Body of pancreas (tissue), 4 donors: Measurements from ENCODE around the gene CLIP2. TPM values are rescaled to one million over a fixed set of nuclear protein-coding genes. Genes with fewer than 3 reads are reported as not detected.

ENCODE experiments used
- ATAC-seq: fragments of 150-250 bp; one replicate; pipeline ENCODE4 v1.9.1; 2016
- DNase-seq, 4 donors: peaks; one replicate each; pipeline ENCODE4 v3.0.0-alpha.2; 2019
- H3K27ac ChIP-seq, 4 donors: fragments of 200-600 bp; sonication (generic); 1 replicate in 3 of 4; 2 replicates in 1 of 4; pipeline versions ENCODE4 v1.5.1 to v1.6.1; 2016 to 2019; ENCODE audit warnings: mild to moderate bottlenecking in 1 of 4, mixed read lengths in 1 of 4, moderate library complexity in 1 of 4
- H3K27me3 ChIP-seq, 2 donors: fragments of 200-600 bp; sonication (generic); one replicate each; pipeline ENCODE4 v1.6.0; 2016; ENCODE audit warnings: mild to moderate bottlenecking in 1 of 2
- H3K36me3 ChIP-seq, 2 donors: fragments of 200-600 bp; sonication (generic); replicated peaks in 1 of 2; 2 replicates each; pipeline ENCODE4 v1.5.1; 2016; ENCODE audit warnings: low read depth in 2 of 2; ENCODE audit not compliant: insufficient read depth in 1 of 2
- H3K4me1 ChIP-seq: fragments of 200-600 bp; sonication (generic); one replicate; pipeline ENCODE4 v1.6.0; 2016
- H3K4me3 ChIP-seq, 2 donors: fragments of 200-600 bp; sonication (generic); 1 replicate in 1 of 2; 2 replicates in 1 of 2; pipeline ENCODE4 v1.5.1; 2016 to 2019
- H3K9me3 ChIP-seq, 3 donors: fragments of 200-600 bp; sonication (generic); 1 replicate in 2 of 3; 2 replicates in 1 of 3; pipeline ENCODE4 v1.5.1; 2016
- POLR2A ChIP-seq, 3 donors: fragments of 450-650 bp; IDR thresholded peaks; one replicate each; pipeline ENCODE4 v1.6.1; 2016; ENCODE audit warnings: antibody characterized with exemption in 3 of 3, mild to moderate bottlenecking in 2 of 3
- WGBS, 2 donors: methylation state at CpG; one replicate each; pipeline ENCODE4 v1.1.5; 2017; 5-methylcytosine and 5-hydroxymethylcytosine counted together
- intact Hi-C: fragments of 100-400 bp; cut with DNase I; formaldehyde crosslinking; loops from one replicate; pipeline ENCODE4 v1.15.1; 2023
- total RNA-seq, 2 donors: library from RNA; depleted of rRNA; stranded (reverse); fragments of >200 nt; gene quantifications; one replicate each; pipeline ENCODE4 v1.1.0, GENCODE V29; 2016
- TF ChIP-seq, protein P1 (sequence below), 7 experiments: fragments of 450-650 bp in 4 of 7; fragments of 200-600 bp in 3 of 7; sonication (generic) in 3 of 7; IDR thresholded peaks; one replicate each; pipeline ENCODE4 v1.5.1; 2016 to 2019; ENCODE audit warnings: antibody characterized with exemption in 7 of 7

CLIP2 gene
- total RNA-seq, 2 donors from 2014 or later, result 31.6 to 120 TPM

DNA sequence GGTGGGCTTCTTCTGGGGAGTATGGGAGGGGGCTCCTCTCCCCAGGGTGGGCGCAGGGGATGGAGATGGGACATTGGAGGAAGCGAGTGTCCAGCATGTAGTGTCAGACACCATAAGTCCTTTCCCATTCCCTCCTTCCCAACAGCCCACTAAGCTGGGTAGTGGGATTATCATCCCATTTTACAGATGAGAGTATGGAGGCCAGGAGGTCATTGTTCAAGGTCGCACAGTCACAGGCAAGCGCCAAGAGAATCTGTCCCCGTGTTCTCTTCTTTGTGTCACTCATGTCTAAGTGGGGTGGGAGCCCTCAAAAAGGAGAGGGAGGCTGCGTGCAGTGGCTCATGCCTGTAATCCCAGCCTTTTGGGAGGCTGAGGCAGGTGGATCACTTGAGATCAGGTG lies 64.8 kb downstream of the CLIP2 start:
- intact Hi-C loops, result no loop called here
- ATAC-seq (no peak), DNase-seq (no peak)
- Histone ChIP-seq H3K27ac (no peak overlapping the region), H3K9me3 (no peaks in the 10 kb centered on the region), H3K4me3 (no peak overlapping the region), H3K36me3 (peaks cover 0 to 5% of the 10 kb centered on the region in 2 donors), H3K4me1 (peaks cover 5% of the 10 kb centered on the region), H3K27me3 (no peaks in the 10 kb centered on the region)
- 94 to 95% methylated on average over 6 of the region's 6 CpGs for WGBS, 2 donors
- no peak for TF ChIP-seq POLR2A (IDR thresholded peaks at IDR 0.05)
- TF ChIP-seq, protein P1, sequence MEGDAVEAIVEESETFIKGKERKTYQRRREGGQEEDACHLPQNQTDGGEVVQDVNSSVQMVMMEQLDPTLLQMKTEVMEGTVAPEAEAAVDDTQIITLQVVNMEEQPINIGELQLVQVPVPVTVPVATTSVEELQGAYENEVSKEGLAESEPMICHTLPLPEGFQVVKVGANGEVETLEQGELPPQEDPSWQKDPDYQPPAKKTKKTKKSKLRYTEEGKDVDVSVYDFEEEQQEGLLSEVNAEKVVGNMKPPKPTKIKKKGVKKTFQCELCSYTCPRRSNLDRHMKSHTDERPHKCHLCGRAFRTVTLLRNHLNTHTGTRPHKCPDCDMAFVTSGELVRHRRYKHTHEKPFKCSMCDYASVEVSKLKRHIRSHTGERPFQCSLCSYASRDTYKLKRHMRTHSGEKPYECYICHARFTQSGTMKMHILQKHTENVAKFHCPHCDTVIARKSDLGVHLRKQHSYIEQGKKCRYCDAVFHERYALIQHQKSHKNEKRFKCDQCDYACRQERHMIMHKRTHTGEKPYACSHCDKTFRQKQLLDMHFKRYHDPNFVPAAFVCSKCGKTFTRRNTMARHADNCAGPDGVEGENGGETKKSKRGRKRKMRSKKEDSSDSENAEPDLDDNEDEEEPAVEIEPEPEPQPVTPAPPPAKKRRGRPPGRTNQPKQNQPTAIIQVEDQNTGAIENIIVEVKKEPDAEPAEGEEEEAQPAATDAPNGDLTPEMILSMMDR (IDR thresholded peaks at IDR 0.05), result no peak

DNA sequence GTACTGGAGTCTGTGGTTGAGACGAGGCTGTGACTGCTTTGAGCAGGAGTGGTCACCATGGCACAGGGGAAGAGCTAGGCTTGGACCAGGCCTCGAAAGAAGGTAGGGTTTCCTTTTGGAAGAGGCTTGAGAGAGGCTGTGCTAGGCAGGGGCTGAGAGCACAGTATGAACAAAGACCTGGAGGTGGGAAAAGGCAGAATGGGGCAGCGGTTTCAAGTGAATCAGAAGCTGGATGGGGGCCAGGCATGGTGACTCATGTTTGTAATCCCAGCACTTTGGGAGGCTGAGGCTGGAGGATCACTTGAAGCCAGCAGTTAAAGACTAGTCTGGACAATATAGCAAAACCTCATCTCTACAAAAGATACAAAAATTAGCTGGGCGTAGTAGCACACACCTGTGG lies 65.9 kb downstream of the CLIP2 start:
- peaks cover 5% of the 10 kb centered on the region for H3K4me1 ChIP-seq
- H3K36me3 ChIP-seq, result peaks cover 0 to 8% of the 10 kb centered on the region in 2 donors
- intact Hi-C loops, result no loop called here
- no peak overlapping the region for H3K4me3 ChIP-seq
- ATAC-seq, result peak; percentile 57
- H3K27ac ChIP-seq, result no peak overlapping the region
- no peak for TF ChIP-seq POLR2A (IDR thresholded peaks at IDR 0.05)
- TF ChIP-seq, protein P1 (IDR thresholded peaks at IDR 0.05), result no peak
- no peaks in the 10 kb centered on the region for H3K9me3 ChIP-seq
- no peaks in the 10 kb centered on the region for H3K27me3 ChIP-seq
- peak; percentile 58 to 72 (median 59) for DNase-seq
- WGBS, 2 donors, result 85 to 87% methylated on average over 4 of the region's 4 CpGs

DNA sequence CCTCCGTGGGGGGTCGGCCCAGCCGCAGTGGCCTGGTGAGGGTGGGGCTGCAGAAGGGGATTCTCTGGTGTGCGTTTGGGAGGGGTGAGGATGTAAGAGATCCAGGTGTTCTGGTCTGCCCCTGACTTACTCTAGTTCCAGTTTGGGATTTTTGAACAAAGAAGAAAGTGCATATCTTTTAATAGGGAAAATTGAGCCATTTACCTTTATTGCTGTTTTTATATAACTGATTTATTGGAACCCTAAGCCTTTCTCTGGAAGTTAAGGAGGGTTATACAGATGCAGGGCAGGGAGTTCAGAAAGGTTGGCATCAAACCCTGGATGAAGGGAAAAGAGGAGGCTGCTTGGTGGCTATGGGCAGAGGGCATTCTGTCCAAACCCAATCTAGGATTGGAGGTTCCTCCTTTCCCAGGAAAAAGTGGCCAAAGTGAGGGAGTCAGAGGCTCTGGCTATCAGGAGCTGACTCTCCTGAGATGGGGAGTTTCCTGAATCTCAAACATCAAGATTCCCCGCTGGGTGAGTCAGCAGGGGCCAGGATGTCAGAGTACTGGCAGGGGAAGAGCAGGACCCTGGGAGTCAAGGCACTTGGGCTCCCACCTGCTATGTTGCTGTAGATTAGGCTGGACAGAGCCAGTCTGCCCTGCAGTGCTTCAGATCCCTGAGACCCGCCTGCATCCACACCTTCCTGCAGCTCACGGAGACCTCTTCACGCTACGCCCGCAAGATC lies 67.5 kb downstream of the CLIP2 start:
- Histone ChIP-seq H3K9me3 (no peaks in the 10 kb centered on the region), H3K4me1 (peaks cover 5% of the 10 kb centered on the region), H3K4me3 (no peak overlapping the region), H3K27me3 (no peaks in the 10 kb centered on the region), H3K36me3 (peaks cover 0 to 14% of the 10 kb centered on the region in 2 donors), H3K27ac (no peak overlapping the region)
- DNase-seq (no peak), ATAC-seq (no peak)
- 93 to 97% methylated on average over 9 of the region's 10 CpGs for WGBS, 2 donors
- intact Hi-C loops, result no loop called here
- TF ChIP-seq POLR2A (IDR thresholded peaks at IDR 0.05), result no peak
- TF ChIP-seq, protein P1 (IDR thresholded peaks at IDR 0.05), result no peak

DNA sequence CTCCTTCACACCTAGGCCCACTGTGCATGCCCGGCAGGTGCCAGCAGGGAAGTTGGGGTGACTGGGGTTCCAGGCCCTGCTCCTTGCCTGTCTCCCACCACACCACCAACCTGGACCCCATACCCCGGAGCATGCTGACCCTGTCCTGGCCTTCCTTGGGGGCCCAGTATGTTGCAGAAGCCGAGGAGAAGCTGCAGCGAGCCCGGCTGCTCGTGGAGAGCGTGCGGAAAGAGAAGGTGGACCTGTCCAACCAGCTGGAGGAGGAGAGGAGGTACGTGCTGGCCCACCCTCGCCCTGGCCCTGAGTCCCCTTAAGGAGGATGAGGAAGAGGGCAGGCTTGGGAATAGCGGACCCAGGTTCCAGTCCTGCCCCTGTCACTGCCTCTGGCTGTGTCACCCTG lies 70.8 kb downstream of the CLIP2 start:
- DNase-seq (no peak), ATAC-seq (no peak)
- H3K27me3 ChIP-seq, result no peaks in the 10 kb centered on the region
- H3K9me3 ChIP-seq, result no peaks in the 10 kb centered on the region
- no peak for TF ChIP-seq POLR2A (IDR thresholded peaks at IDR 0.05)
- TF ChIP-seq, protein P1 (IDR thresholded peaks at IDR 0.05), result no peak
- no peak overlapping the region for H3K27ac ChIP-seq
- intact Hi-C loops, result no loop called here
- 95 to 96% methylated on average over 9 to 10 of the region's 11 CpGs for WGBS, 2 donors
- H3K4me1 ChIP-seq, result peaks cover 2% of the 10 kb centered on the region
- peaks cover 0 to 14% of the 10 kb centered on the region in 2 donors for H3K36me3 ChIP-seq
- H3K4me3 ChIP-seq, result no peak overlapping the region

DNA sequence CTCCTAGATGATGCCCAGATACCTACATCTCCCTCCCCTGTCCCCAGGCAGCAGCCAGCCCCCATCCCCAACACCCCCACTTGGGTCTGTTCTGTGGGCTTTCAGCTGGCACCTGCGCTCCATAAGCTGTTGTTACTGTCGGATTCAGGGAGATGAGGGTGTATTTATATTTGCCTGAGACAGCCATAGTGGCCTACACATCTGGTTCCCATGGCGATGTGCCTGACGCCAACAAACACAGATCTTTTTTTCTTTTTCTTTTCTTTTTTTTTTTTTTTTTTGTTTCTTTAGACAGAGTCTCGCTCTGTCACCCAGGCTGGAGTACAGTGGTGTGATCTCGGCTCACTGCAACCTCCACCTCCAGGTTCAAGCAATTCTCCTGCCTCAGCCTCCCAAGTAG lies 73.1 kb downstream of the CLIP2 start:
- Histone ChIP-seq H3K27me3 (no peaks in the 10 kb centered on the region), H3K4me3 (no peak overlapping the region), H3K4me1 (no peaks in the 10 kb centered on the region), H3K36me3 (peaks cover 0 to 10% of the 10 kb centered on the region in 2 donors), H3K9me3 (no peaks in the 10 kb centered on the region), H3K27ac (no peak overlapping the region)
- ATAC-seq, result no peak
- no peak for DNase-seq
- TF ChIP-seq POLR2A (IDR thresholded peaks at IDR 0.05), result no peak
- TF ChIP-seq, protein P1 (IDR thresholded peaks at IDR 0.05), result no peak
- 89 to 90% methylated on average over 5 to 6 of the region's 6 CpGs for WGBS, 2 donors
- intact Hi-C loops, result no loop called here
